Measurements from ENCODE around the gene TRIM31. TPM values are rescaled to one million over a fixed set of nuclear protein-coding genes. Genes with fewer than 3 reads are reported as not detected.

TRIM31 gene
- total and polyA plus RNA-seq, 10 of the 15 experiments (the other 5 are each of a cell fraction or from before 2014, with no cell fraction given): 0.09 to 20.5 (median 0.31) TPM; not detected in 3

- POLR2A ChIA-PET: no interaction called here
- intact Hi-C loops (cut with micrococcal nuclease; ENCODE audit: unreplicated experiment) (no loop called here), in situ Hi-C loops (cut with MboI) (no loop called here)
- Histone ChIP-seq H3K36me3 (ENCODE audit: control insufficient read depth in 2 of 2, insufficient read depth in 2 of 2, low read length in 1 of 2) (no peaks in the 10 kb centered on the region), H3K4me1 (ENCODE audit: control insufficient read depth, insufficient read depth, low read length) (peaks cover 4% of the 10 kb centered on the region; the same call in 1 of the 2 replicates), H3K27me3 (replicated peaks in 1 of 2; ENCODE audit: control insufficient read depth in 2 of 2, insufficient read depth in 2 of 2, low read length in 1 of 2) (peaks cover 0 to 2% of the 10 kb centered on the region in 2 experiments; a peak in 3 of 4 replicates), H4K20me1 (ENCODE audit: control insufficient read depth, insufficient read depth) (no peaks in the 10 kb centered on the region), H3K79me2 (ENCODE audit: control insufficient read depth, insufficient read depth, low read length) (no peaks in the 10 kb centered on the region), H3K27ac (ENCODE audit: control insufficient read depth, insufficient read depth) (no peak overlapping the region), H3K4me2 (ENCODE audit: control insufficient read depth, insufficient read depth) (no peak overlapping the region), H3K9ac (ENCODE audit: control insufficient read depth, insufficient read depth, low read length) (no peak overlapping the region), H3K9me3 (replicated peaks; ENCODE audit: control insufficient read depth, insufficient read depth, low read length) (no peaks in the 10 kb centered on the region), H2AFZ (ENCODE audit: control insufficient read depth, low read depth, low read length) (no peak overlapping the region), H3K4me3 (no peak overlapping the region)
- BruUV-seq (replicated peaks): no TSS peak
- TF ChIP-seq E4F1 (IDR thresholded peaks at IDR 0.05; ENCODE audit: borderline replicate concordance, partially characterized antibody) (no peak), ZNF207 (IDR thresholded peaks at IDR 0.05; ENCODE audit: borderline replicate concordance) (no peak), NR2C1 (IDR thresholded peaks at IDR 0.05) (no peak), FOS (IDR thresholded peaks at IDR 0.05; ENCODE audit: borderline replicate concordance, extremely low read depth, insufficient read length) (no peak), MAX (IDR thresholded peaks at IDR 0.05; ENCODE audit: low read depth, low read length) (no peak), NFXL1 (IDR thresholded peaks at IDR 0.05; ENCODE audit: borderline replicate concordance) (no peak), SUZ12 (IDR thresholded peaks at IDR 0.05; ENCODE audit: unreplicated experiment) (no peak), E2F4 (IDR thresholded peaks at IDR 0.05; ENCODE audit: low read depth, low read length) (no peak), NFYB (IDR thresholded peaks at IDR 0.05; ENCODE audit: insufficient read depth, low read depth, low read length) (no peak), MXI1 (IDR thresholded peaks at IDR 0.05; ENCODE audit: low read depth, low read length) (no peak), HDAC6 (IDR thresholded peaks at IDR 0.05; ENCODE audit: unreplicated experiment) (no peak)
- no peak for ATAC-seq
- WGBS (ENCODE audit: insufficient coverage, insufficient replicate concordance, low lambda C conversion rate, missing lambda C conversion rate): 53% methylated on average over 17 of the region's 17 CpGs
- CTCF ChIA-PET: interaction anchor here (1.1 kb wide), 1 partner anchor 14 kb away, joined by 4 read pairs; no protein-coding TSS in a partner anchor
- FAIRE-seq: no peak
- RAD21 ChIA-PET (ENCODE audit: unreplicated experiment): interaction anchor here (0.9 to 1.0 kb wide), 2 partner anchors 13 to 51 kb away, joined by 3 to 8 read pairs; no protein-coding TSS in a partner anchor
- DNase-seq (ENCODE audit: low read depth, low spot score): no peak
- SMC1A ChIA-PET (ENCODE audit: uncharacterized antibody, unreplicated experiment): interaction anchor here (1.1 kb wide), 1 partner anchor 51 kb away, joined by 4 read pairs; no protein-coding TSS in a partner anchor
Measured at GRCh38 chr6:30154061-30154460, 41.2 kb upstream of the TRIM31 start.

Measured in GM12878 (cell line).